PC-9 (cell line): ENCODE measurements around the gene TMPRSS2. TPM values are rescaled to one million over a fixed set of nuclear protein-coding genes. Genes with fewer than 3 reads are reported as not detected.

ENCODE experiments used
- BruUV-seq: library from RNA; stranded (reverse); fragments of 400-500 nt; replicated peaks from 2 replicates; lab custom pipeline; 2021; lab: Mats Ljungman, UMichigan
- CTCF ChIA-PET: fragments of 300-600 bp; sonication (Branson Sonifier 250); formaldehyde crosslinking; loops from one replicate; lab custom pipeline; 2022; ENCODE audit warnings: antibody characterized with exemption; lab: Charles Lee
- POLR2A ChIA-PET: fragments of 300-600 bp; sonication (Branson Sonifier 250); formaldehyde crosslinking; loops from one replicate; lab custom pipeline; 2022; ENCODE audit warnings: antibody characterized with exemption; ENCODE audit not compliant: unreplicated experiment; lab: Charles Lee
- DNase-seq, 2 experiments: peaks; one replicate each; pipeline versions ENCODE4 v3.0.0 to v3.0.0-alpha.2; 2015 to 2022; ENCODE audit warnings: mixed read lengths in 1 of 2
- H2AFZ ChIP-seq: fragments of 200-600 bp; sonication (generic); 2 replicates; pipeline ENCODE4 v1.8.1; 2017; ENCODE audit warnings: antibody characterized with exemption
- H3F3A ChIP-seq: fragments of 200-600 bp; sonication (generic); 2 replicates; pipeline ENCODE4 v1.8.1; 2017; ENCODE audit warnings: antibody characterized with exemption, mild to moderate bottlenecking, low read depth; ENCODE audit not compliant: insufficient read depth
- H3K27ac ChIP-seq: fragments of 200-600 bp; sonication (generic); 2 replicates; pipeline ENCODE4 v1.6.1; 2016; ENCODE audit warnings: mixed run types
- H3K27me3 ChIP-seq: fragments of 200-600 bp; sonication (generic); 2 replicates; pipeline ENCODE4 v1.6.1; 2016; ENCODE audit warnings: low read depth, mixed run types; ENCODE audit not compliant: insufficient read depth
- H3K36me3 ChIP-seq: fragments of 200-600 bp; sonication (generic); 2 replicates; pipeline ENCODE4 v1.6.1; 2016; ENCODE audit warnings: low read depth, mixed run types
- H3K4me1 ChIP-seq: fragments of 200-600 bp; sonication (generic); replicated peaks from 2 replicates; pipeline ENCODE4 v1.6.1; 2016; ENCODE audit warnings: mixed run types; ENCODE audit not compliant: insufficient read depth
- H3K4me2 ChIP-seq: fragments of 200-600 bp; sonication (generic); 2 replicates; pipeline ENCODE4 v1.6.1; 2017; ENCODE audit warnings: mixed run types
- H3K4me3 ChIP-seq: fragments of 200-600 bp; sonication (generic); 2 replicates; pipeline ENCODE4 v1.6.1; 2016; ENCODE audit warnings: mixed run types
- H3K79me2 ChIP-seq: fragments of 200-600 bp; sonication (generic); 2 replicates; pipeline ENCODE4 v1.6.1; 2017; ENCODE audit warnings: low read depth, mixed run types
- H3K9me2 ChIP-seq: fragments of 200-600 bp; sonication (generic); 2 replicates; pipeline ENCODE4 v1.8.1; 2017; ENCODE audit warnings: mild to moderate bottlenecking; ENCODE audit not compliant: insufficient read depth
- H3K9me3 ChIP-seq: fragments of 200-600 bp; sonication (generic); 2 replicates; pipeline ENCODE4 v1.8.1; 2016; ENCODE audit warnings: low read depth; ENCODE audit not compliant: insufficient read depth
- H4K20me1 ChIP-seq: fragments of 200-600 bp; sonication (generic); 2 replicates; pipeline ENCODE4 v1.8.1; 2017; ENCODE audit not compliant: insufficient read depth
- CTCF ChIP-seq: fragments of 200-600 bp; sonication (generic); conservative IDR thresholded peaks from 2 replicates; pipeline ENCODE4 v1.6.1; 2017; ENCODE audit warnings: mixed run types, antibody characterized with exemption, mild to moderate bottlenecking, moderate library complexity
- EZH2 ChIP-seq: fragments of 200-600 bp; sonication (generic); IDR thresholded peaks from 2 replicates; pipeline ENCODE4 v1.8.0; 2017; ENCODE audit warnings: antibody characterized with exemption, low read depth
- intact Hi-C: fragments of 100-400 bp; cut with micrococcal nuclease; formaldehyde crosslinking; loops from one replicate; pipeline ENCODE4 v1.10.0; 2022; ENCODE audit not compliant: unreplicated experiment
- total RNA-seq: library from RNA; stranded (reverse); gene quantifications from 2 replicates; pipeline ENCODE4 v1.2.3, GENCODE V29; 2021

The TMPRSS2 gene
- total RNA-seq, 1 experiment from 2014 or later: 0.61 TPM

- no TSS peak for BruUV-seq
- Histone ChIP-seq H3K4me2 (0 out of 2 replicates have a peak overlapping the region, but pooled peaks have one; percentile 4), H3K9me2 (no peaks in the 10 kb centered on the region), H3K79me2 (no peaks in the 10 kb centered on the region), H3K27me3 (no peaks in the 10 kb centered on the region), H3K27ac (no peak overlapping the region), H3K36me3 (no peaks in the 10 kb centered on the region), H3K4me1 (no peaks in the 10 kb centered on the region), H4K20me1 (no peaks in the 10 kb centered on the region), H2AFZ (no peak overlapping the region), H3F3A (no peaks in the 10 kb centered on the region), H3K4me3 (no peak overlapping the region), H3K9me3 (no peaks in the 10 kb centered on the region)
- TF ChIP-seq CTCF (no peak), EZH2 (no peak)
- ChIA-PET POLR2A (interaction anchor here (0.5 kb wide), 1 partner anchor 56 kb away, joined by 3 read pairs; no protein-coding TSS in a partner anchor), CTCF (no interaction called here)
- no peak for DNase-seq
- intact Hi-C loops: no loop called here
Measured at GRCh38 chr21:41520560-41521442, 12.8 kb upstream of the TMPRSS2 start.

- TF ChIP-seq EZH2: no peak
- no peak for TF ChIP-seq CTCF
- H3K4me2 ChIP-seq: no peak overlapping the region
- no peak overlapping the region for H3K27ac ChIP-seq
- no peak overlapping the region for H2AFZ ChIP-seq
- no peaks in the 10 kb centered on the region for H3K9me2 ChIP-seq
- no peak for DNase-seq
- H3K4me3 ChIP-seq: no peak overlapping the region
- intact Hi-C loops: no loop called here
- no peaks in the 10 kb centered on the region for H3K4me1 ChIP-seq
- H3K27me3 ChIP-seq: no peaks in the 10 kb centered on the region
- no peaks in the 10 kb centered on the region for H3K79me2 ChIP-seq
- ChIA-PET POLR2A (no interaction called here), CTCF (no interaction called here)
- no peaks in the 10 kb centered on the region for H3K9me3 ChIP-seq
- H4K20me1 ChIP-seq: no peaks in the 10 kb centered on the region
- no peaks in the 10 kb centered on the region for H3K36me3 ChIP-seq
- no TSS peak for BruUV-seq
- no peaks in the 10 kb centered on the region for H3F3A ChIP-seq
Measured at GRCh38 chr21:41519806-41520559, 12.0 kb upstream of the TMPRSS2 start.

GRCh38 chr21:41518757-41519156 is 10.8 kb upstream of the TMPRSS2 start:
- intact Hi-C loops: no loop called here
- CTCF ChIA-PET: no interaction called here
- BruUV-seq: no TSS peak
- no peaks in the 10 kb centered on the region for H3F3A ChIP-seq
- H3K9me2 ChIP-seq: no peaks in the 10 kb centered on the region
- TF ChIP-seq CTCF: no peak
- TF ChIP-seq EZH2: no peak
- H3K4me1 ChIP-seq: no peaks in the 10 kb centered on the region
- H3K36me3 ChIP-seq: no peaks in the 10 kb centered on the region
- POLR2A ChIA-PET: no interaction called here
- no peaks in the 10 kb centered on the region for H4K20me1 ChIP-seq
- no peak overlapping the region for H3K4me3 ChIP-seq
- H3K4me2 ChIP-seq: no peak overlapping the region
- H3K27me3 ChIP-seq: no peaks in the 10 kb centered on the region
- H3K79me2 ChIP-seq: no peaks in the 10 kb centered on the region
- H2AFZ ChIP-seq: no peak overlapping the region
- no peak for DNase-seq
- H3K27ac ChIP-seq: no peak overlapping the region
- no peaks in the 10 kb centered on the region for H3K9me3 ChIP-seq
